ENCODE data around the gene WDR3.

The WDR3 gene

GRCh38 chr1:117952386-117952785, 22.8 kb downstream of the WDR3 start:
- DNase-seq (ENCODE audit: low read depth) = no peak

- DNase-seq (ENCODE audit: low read depth) = no peak
Observed at GRCh38 chr1:117959364-117959763, 29.8 kb downstream of the WDR3 start.

- DNase-seq (ENCODE audit: low read depth) = no peak
Observed at GRCh38 chr1:117964290-117965038, 34.9 kb downstream of the WDR3 start.

- no peak for DNase-seq (ENCODE audit: low read depth)
Observed at GRCh38 chr1:117967477-117967876, 37.9 kb downstream of the WDR3 start.

GRCh38 chr1:117967881-117968280, 38.3 kb downstream of the WDR3 start:
- DNase-seq (ENCODE audit: low read depth) = no peak

- DNase-seq (ENCODE audit: low read depth) = no peak
Observed at GRCh38 chr1:117970252-117970651, 40.7 kb downstream of the WDR3 start.

- DNase-seq (ENCODE audit: low read depth) = no peak
Observed at GRCh38 chr1:117971777-117972176, 42.2 kb downstream of the WDR3 start.

- DNase-seq (ENCODE audit: low read depth) = no peak
Observed at GRCh38 chr1:117976381-117976780, 46.8 kb downstream of the WDR3 start.

GRCh38 chr1:117981455-117982192, 52.1 kb downstream of the WDR3 start:
- DNase-seq (ENCODE audit: low read depth) = no peak

- no peak for DNase-seq (ENCODE audit: low read depth)
Observed at GRCh38 chr1:117985239-117985638, 55.7 kb downstream of the WDR3 start.

GRCh38 chr1:117985973-117986372, 56.4 kb downstream of the WDR3 start:
- no peak for DNase-seq (ENCODE audit: low read depth)

GRCh38 chr1:118004312-118004711, 74.8 kb downstream of the WDR3 start:
- no peak for DNase-seq (ENCODE audit: low read depth)

- no peak for DNase-seq (ENCODE audit: low read depth)
Observed at GRCh38 chr1:118007391-118007790, 77.9 kb downstream of the WDR3 start.

- no peak for DNase-seq (ENCODE audit: low read depth)
Observed at GRCh38 chr1:118008011-118008410, 78.5 kb downstream of the WDR3 start.

- no peak for DNase-seq (ENCODE audit: low read depth)
Observed at GRCh38 chr1:118012515-118013124, 83.1 kb downstream of the WDR3 start.

GRCh38 chr1:118013336-118013735, 83.8 kb downstream of the WDR3 start:
- no peak for DNase-seq (ENCODE audit: low read depth)

GRCh38 chr1:118013938-118014337, 84.4 kb downstream of the WDR3 start:
- no peak for DNase-seq (ENCODE audit: low read depth)
